Type B pancreatic cell (in vitro differentiated cells): ENCODE measurements around the gene ACTN4. TPM values are rescaled to one million over a fixed set of nuclear protein-coding genes. Genes with fewer than 3 reads are reported as not detected.

ENCODE experiments used
- DNase-seq: peaks from one replicate; pipeline ENCODE4 v3.0.0; 2021; ENCODE audit warnings: mixed read lengths; ENCODE audit not compliant: unreplicated experiment; ENCODE audit errors: extremely low spot score
- H3K27ac Mint-ChIP-seq: 2 replicates; pipeline ENCODE4 v1.8.0; 2021; ENCODE audit warnings: mild to moderate bottlenecking, mixed read lengths
- H3K27me3 Mint-ChIP-seq: 2 replicates; pipeline ENCODE4 v1.8.0; 2021; ENCODE audit warnings: mixed read lengths
- H3K36me3 Mint-ChIP-seq: 2 replicates; pipeline ENCODE4 v1.8.0; 2021; ENCODE audit warnings: mixed read lengths
- H3K4me1 Mint-ChIP-seq: one replicate; pipeline ENCODE4 v1.8.0; 2021; ENCODE audit warnings: mixed read lengths; ENCODE audit not compliant: unreplicated experiment
- H3K4me3 Mint-ChIP-seq: 2 replicates; pipeline ENCODE4 v1.8.0; 2021; ENCODE audit warnings: mild to moderate bottlenecking, mixed read lengths
- H3K9me3 Mint-ChIP-seq: 2 replicates; pipeline ENCODE4 v1.8.0; 2021; ENCODE audit warnings: mixed read lengths
- total RNA-seq: library from RNA; stranded (reverse); gene quantifications from 2 replicates; pipeline ENCODE4 v1.2.1, GENCODE V29; 2021; ENCODE audit warnings: low replicate concordance
- TF ChIP-seq, protein P1 (sequence below): fragments of 200-600 bp; sonication (generic); conservative IDR thresholded peaks from 2 replicates; pipeline ENCODE4 v1.5.0; 2021; ENCODE audit warnings: antibody characterized with exemption, mild to moderate bottlenecking

The ACTN4 gene
- total RNA-seq, 1 donor from 2014 or later: 475 TPM

DNA sequence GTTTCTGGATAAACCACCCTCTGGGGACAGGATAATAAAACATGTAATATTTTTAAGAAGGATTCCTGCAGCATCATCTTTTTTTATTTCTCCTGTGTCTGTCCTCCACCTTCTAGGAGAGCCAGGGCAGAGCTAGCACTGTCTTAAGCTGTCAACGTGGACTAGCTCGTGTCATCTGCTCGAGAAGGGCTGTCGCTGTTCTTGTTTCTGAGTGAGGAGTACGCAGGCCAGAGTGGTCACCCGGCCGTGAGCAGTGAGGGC, 83.0 kb downstream of the ACTN4 start:
- peak overlapping the region; percentile 61 for H3K27ac Mint-ChIP-seq

DNA sequence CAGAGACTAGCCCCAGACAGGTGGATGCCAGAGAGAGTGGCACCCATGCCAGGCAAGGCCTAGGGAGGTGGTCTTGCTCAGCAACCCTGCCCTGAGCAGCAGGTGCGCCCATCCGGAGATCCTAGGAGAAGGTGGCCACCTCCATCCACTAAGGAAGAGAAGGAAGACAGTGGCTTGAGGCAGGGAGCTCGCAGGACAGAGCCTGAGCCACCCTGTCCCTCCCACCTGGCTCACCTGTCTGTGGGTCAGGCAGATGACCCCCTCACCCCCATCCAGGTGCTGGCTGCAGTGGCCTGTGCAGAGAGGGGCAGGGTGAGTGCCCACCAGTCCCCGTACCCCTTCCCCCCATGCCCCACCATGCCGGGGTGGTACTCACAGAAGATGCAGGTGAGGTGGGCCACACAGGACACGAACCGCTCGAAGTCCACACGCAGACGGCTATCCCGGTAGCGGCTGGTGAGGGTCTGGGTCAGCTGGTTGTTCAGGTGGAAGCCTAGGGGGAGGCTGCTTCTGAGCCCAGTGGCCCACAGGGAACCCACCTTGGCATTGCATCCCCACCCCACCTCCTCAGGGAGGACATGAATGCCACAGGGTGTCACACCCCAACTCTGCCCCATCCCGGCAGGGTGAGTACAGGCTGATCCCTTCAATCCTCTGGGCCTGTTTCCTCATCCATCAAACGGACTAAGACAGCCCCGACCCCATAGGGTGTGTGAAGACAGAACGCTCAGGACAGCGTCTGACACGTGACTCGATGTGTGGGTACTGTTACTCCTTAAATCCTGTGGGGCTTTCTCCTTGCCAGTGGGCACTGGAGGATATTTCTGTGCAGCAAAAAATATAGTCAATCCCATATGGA, 83.5 kb downstream of the ACTN4 start:
- no peak for DNase-seq
- TF ChIP-seq, protein P1, sequence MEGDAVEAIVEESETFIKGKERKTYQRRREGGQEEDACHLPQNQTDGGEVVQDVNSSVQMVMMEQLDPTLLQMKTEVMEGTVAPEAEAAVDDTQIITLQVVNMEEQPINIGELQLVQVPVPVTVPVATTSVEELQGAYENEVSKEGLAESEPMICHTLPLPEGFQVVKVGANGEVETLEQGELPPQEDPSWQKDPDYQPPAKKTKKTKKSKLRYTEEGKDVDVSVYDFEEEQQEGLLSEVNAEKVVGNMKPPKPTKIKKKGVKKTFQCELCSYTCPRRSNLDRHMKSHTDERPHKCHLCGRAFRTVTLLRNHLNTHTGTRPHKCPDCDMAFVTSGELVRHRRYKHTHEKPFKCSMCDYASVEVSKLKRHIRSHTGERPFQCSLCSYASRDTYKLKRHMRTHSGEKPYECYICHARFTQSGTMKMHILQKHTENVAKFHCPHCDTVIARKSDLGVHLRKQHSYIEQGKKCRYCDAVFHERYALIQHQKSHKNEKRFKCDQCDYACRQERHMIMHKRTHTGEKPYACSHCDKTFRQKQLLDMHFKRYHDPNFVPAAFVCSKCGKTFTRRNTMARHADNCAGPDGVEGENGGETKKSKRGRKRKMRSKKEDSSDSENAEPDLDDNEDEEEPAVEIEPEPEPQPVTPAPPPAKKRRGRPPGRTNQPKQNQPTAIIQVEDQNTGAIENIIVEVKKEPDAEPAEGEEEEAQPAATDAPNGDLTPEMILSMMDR: no peak
- peaks cover 3% of the 10 kb centered on the region for H3K27me3 Mint-ChIP-seq
- H3K27ac Mint-ChIP-seq: peak overlapping the region; percentile 61
- peaks cover 5% of the 10 kb centered on the region for H3K4me1 Mint-ChIP-seq
- H3K36me3 Mint-ChIP-seq: peaks cover 9% of the 10 kb centered on the region
- no peak overlapping the region for H3K4me3 Mint-ChIP-seq
- H3K9me3 Mint-ChIP-seq: no peaks in the 10 kb centered on the region

More for the DNA sequence above, 83.0 kb downstream of the ACTN4 start:
- TF ChIP-seq, protein P1: no peak
- Mint-ChIP-seq H3K4me1 (peaks cover 5% of the 10 kb centered on the region), H3K36me3 (peaks cover 9% of the 10 kb centered on the region), H3K27me3 (peaks cover 3% of the 10 kb centered on the region), H3K4me3 (no peak overlapping the region), H3K9me3 (no peaks in the 10 kb centered on the region)
- no peak for DNase-seq

DNA sequence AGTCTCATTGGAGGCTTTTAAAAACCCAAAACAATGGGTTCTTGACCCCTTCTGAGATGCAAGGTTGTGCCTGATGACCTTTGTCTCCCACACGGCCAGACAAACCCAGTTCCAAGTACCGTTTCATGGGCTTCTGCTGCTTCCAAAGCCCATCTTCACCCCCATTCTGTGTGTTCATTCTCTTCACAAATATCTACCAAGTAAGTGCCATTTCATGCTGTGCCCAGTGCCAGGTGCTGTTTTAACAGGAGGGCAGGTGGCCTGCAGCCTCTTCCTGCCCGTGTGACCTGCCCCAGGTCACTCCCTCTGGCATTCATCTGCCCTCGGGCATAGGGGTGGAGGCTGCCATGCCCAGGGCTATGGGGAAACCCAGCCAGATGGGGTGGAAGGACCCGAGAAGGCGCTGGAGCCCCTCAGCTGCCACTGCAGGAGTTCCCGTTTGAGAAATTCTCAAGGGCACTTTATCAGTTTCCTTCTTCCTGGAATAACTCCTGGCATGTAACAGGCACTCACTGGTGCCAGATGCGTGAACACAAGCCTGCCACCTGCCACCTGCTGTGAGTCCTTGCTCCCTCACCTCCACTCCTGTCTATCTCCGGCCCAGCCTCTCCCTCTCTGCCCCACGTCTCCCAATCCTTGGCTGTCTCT, 84.3 kb downstream of the ACTN4 start:
- no peak for DNase-seq

DNA sequence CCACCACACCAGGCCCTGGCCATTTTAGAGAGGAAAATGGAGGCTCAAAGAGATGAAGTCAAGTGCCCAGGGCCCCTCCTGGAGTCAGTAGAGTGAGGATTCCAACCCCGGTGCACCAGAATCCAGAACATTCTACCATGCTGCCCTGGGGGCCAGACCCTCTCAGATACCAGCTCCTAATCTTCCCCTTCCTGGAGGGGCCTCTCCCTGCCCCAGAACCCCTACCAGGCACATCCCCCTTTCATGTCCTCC, 85.7 kb downstream of the ACTN4 start:
- peaks cover 11% of the 10 kb centered on the region for H3K4me1 Mint-ChIP-seq
- H3K9me3 Mint-ChIP-seq: no peaks in the 10 kb centered on the region
- TF ChIP-seq, protein P1: no peak
- no peak overlapping the region for H3K4me3 Mint-ChIP-seq
- peaks cover 9% of the 10 kb centered on the region for H3K36me3 Mint-ChIP-seq
- peaks cover 10% of the 10 kb centered on the region for H3K27me3 Mint-ChIP-seq
- peak overlapping the region; percentile 88 for H3K27ac Mint-ChIP-seq
- DNase-seq: no peak

More for the DNA sequence above, 84.3 kb downstream of the ACTN4 start:
- H3K9me3 Mint-ChIP-seq: no peaks in the 10 kb centered on the region
- TF ChIP-seq, protein P1: no peak
- H3K4me1 Mint-ChIP-seq: peaks cover 5% of the 10 kb centered on the region
- peak overlapping the region; percentile 50 for H3K27ac Mint-ChIP-seq
- no peak overlapping the region for H3K4me3 Mint-ChIP-seq
- peaks cover 3% of the 10 kb centered on the region for H3K27me3 Mint-ChIP-seq
- peaks cover 9% of the 10 kb centered on the region for H3K36me3 Mint-ChIP-seq

DNA sequence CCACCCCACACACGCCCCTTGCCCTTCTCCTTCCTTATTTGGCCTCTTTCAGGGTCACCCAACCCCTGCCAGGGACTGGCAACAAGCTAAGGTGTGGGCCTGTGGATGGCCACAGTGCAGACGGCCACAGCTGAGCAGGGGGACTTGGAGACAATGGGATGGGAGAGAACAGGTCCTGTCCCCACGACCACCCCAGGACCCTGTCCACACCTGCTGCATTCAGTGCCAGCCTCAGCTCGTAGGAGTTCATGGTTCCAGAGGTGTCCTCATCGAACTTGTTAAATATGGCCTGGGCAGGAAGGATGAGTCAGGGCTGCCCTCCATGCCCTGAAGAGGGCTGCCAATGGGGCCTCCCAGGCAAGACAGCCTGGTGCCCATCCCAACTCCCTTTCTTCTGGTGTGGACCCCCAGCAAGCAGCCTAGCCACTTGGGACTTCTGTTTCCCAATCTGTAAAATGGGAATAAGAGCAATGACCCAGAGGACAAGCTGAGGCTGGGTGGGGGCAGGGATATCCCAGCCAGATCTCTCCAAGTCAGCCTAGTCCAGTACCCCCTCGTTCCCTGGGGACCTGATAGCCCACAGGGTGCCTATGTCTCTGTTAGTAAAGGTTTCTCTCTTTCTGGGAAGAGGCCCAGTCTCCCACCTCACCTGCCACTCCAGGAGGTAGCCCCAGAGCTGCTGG, 86.2 kb downstream of the ACTN4 start:
- no peak for DNase-seq
- no peak overlapping the region for H3K4me3 Mint-ChIP-seq
- TF ChIP-seq, protein P1: no peak
- H3K36me3 Mint-ChIP-seq: peaks cover 9% of the 10 kb centered on the region
- peaks cover 11% of the 10 kb centered on the region for H3K4me1 Mint-ChIP-seq
- H3K9me3 Mint-ChIP-seq: no peaks in the 10 kb centered on the region
- H3K27me3 Mint-ChIP-seq: peaks cover 10% of the 10 kb centered on the region
- peak overlapping the region; percentile 88 for H3K27ac Mint-ChIP-seq
